Testis (tissue), 3 donors: ENCODE measurements around the gene RNF40. TPM values are rescaled to one million over a fixed set of nuclear protein-coding genes. Genes with fewer than 3 reads are reported as not detected.

Experiments used
- DNase-seq: peaks from one replicate; pipeline ENCODE4 v3.0.0-alpha.2; 2019
- H3K27ac ChIP-seq, 2 donors: fragments of 200-600 bp; sonication (generic); one replicate each; pipeline ENCODE4 v1.5.1; 2019
- H3K27me3 ChIP-seq: fragments of 200-600 bp; sonication (generic); one replicate; pipeline ENCODE4 v1.5.1; 2019
- H3K36me3 ChIP-seq: fragments of 200-600 bp; sonication (generic); one replicate; pipeline ENCODE4 v1.5.1; 2017; ENCODE audit warnings: low read depth; ENCODE audit errors: missing control alignments
- H3K4me1 ChIP-seq: fragments of 200-600 bp; sonication (generic); one replicate; pipeline ENCODE4 v1.5.1; 2019
- H3K4me3 ChIP-seq, 2 donors: fragments of 200-600 bp; sonication (generic); one replicate each; pipeline ENCODE4 v1.5.1; 2017 to 2019
- H3K9me3 ChIP-seq: fragments of 200-600 bp; sonication (generic); one replicate; pipeline ENCODE4 v1.5.1; 2017
- CTCF ChIP-seq, 3 experiments: fragments of 450-650 bp in 2 of 3; fragments of 200-600 bp in 1 of 3; sonication (generic) in 1 of 3; IDR thresholded peaks; one replicate each; pipeline ENCODE4 v1.5.1; 2016 to 2019; ENCODE audit warnings: antibody characterized with exemption in 3 of 3, mild to moderate bottlenecking in 2 of 3, moderate library complexity in 1 of 3
- POLR2A ChIP-seq: fragments of 450-650 bp; IDR thresholded peaks from one replicate; pipeline ENCODE4 v1.6.1; 2017; ENCODE audit warnings: antibody characterized with exemption, mild to moderate bottlenecking, moderate library complexity
- WGBS, 2 donors: methylation state at CpG; one replicate each; pipeline ENCODE4 v1.1.5; 2018; 5-methylcytosine and 5-hydroxymethylcytosine counted together
- intact Hi-C: fragments of 100-400 bp; cut with DNase I; formaldehyde crosslinking; loops from one replicate; pipeline ENCODE4 v1.15.1; 2023; ENCODE audit warnings: low total_unique reads
- polyA plus RNA-seq: library from polyadenylated mRNA; stranded (reverse); fragments of 350-450 nt; fragmentation: Illumina TruSeq; extraction: RNeasy Lipid Tissue Mini Kit (QIAGEN cat#74804); gene quantifications from one replicate; pipeline ENCODE4 v1.2.3, GENCODE V29; 2014; ENCODE audit warnings: low read depth, low replicate concordance; ENCODE audit not compliant: insufficient read depth
- total RNA-seq, 2 donors: library from RNA; depleted of rRNA; stranded (reverse); fragments of >200 nt; gene quantifications; one replicate each; pipeline ENCODE4 v1.2.3, GENCODE V29; 2016

Gene RNF40
- total and polyA plus RNA-seq, 3 donors from 2014 or later: 143 to 219 (median 162) TPM

- DNase-seq: no peak
- intact Hi-C loops: no loop called here
- H3K27ac ChIP-seq: no peak overlapping the region
- H3K4me3 ChIP-seq: no peak overlapping the region
- 92 to 95% methylated on average over 12 to 20 of the region's 20 CpGs for WGBS, 2 donors
- no peaks in the 10 kb centered on the region for H3K9me3 ChIP-seq
- no peaks in the 10 kb centered on the region for H3K27me3 ChIP-seq
- TF ChIP-seq POLR2A (no peak), CTCF (IDR thresholded peaks at IDR 0.05) (no peak)
- no peaks in the 10 kb centered on the region for H3K36me3 ChIP-seq
- peaks cover 6% of the 10 kb centered on the region for H3K4me1 ChIP-seq
Observed at GRCh38 chr16:30755955-30756780, 6.0 kb upstream of the RNF40 start.

- no peaks in the 10 kb centered on the region for H3K36me3 ChIP-seq
- no peaks in the 10 kb centered on the region for H3K9me3 ChIP-seq
- DNase-seq: no peak
- H3K4me3 ChIP-seq: no peak overlapping the region
- intact Hi-C loops: no loop called here
- WGBS, 2 donors: 90 to 93% methylated on average over 10 to 13 of the region's 13 CpGs
- H3K27ac ChIP-seq: no peak overlapping the region
- no peaks in the 10 kb centered on the region for H3K27me3 ChIP-seq
- TF ChIP-seq CTCF (IDR thresholded peaks at IDR 0.05) (no peak), POLR2A (no peak)
- H3K4me1 ChIP-seq: peaks cover 7% of the 10 kb centered on the region
Observed at GRCh38 chr16:30756781-30757100, 5.4 kb upstream of the RNF40 start.

GRCh38 chr16:30757316-30757715 is 4.8 kb upstream of the RNF40 start:
- Histone ChIP-seq H3K4me1 (peaks cover 7% of the 10 kb centered on the region), H3K4me3 (no peak overlapping the region), H3K27me3 (no peaks in the 10 kb centered on the region), H3K27ac (no peak overlapping the region), H3K9me3 (no peaks in the 10 kb centered on the region), H3K36me3 (no peaks in the 10 kb centered on the region)
- TF ChIP-seq POLR2A (no peak), CTCF (IDR thresholded peaks at IDR 0.05) (no peak)
- intact Hi-C loops: no loop called here
- WGBS, 2 donors: 53 to 61% methylated on average over 5 to 7 of the region's 7 CpGs
- peak; percentile 61 for DNase-seq

GRCh38 chr16:30758988-30759491 is 3.1 kb upstream of the RNF40 start:
- TF ChIP-seq POLR2A: no peak
- Histone ChIP-seq H3K36me3 (no peaks in the 10 kb centered on the region), H3K4me3 (no peak overlapping the region), H3K4me1 (peaks cover 22% of the 10 kb centered on the region), H3K27ac (no peak overlapping the region), H3K27me3 (no peaks in the 10 kb centered on the region), H3K9me3 (no peaks in the 10 kb centered on the region)
- intact Hi-C loops: no loop called here
- WGBS, 2 donors: 74 to 81% methylated on average over 10 of the region's 10 CpGs
- no peak for DNase-seq

- TF ChIP-seq CTCF (IDR thresholded peaks at IDR 0.05): no peak
- no peak for TF ChIP-seq POLR2A
- no peak for DNase-seq
- WGBS, 2 donors: 87 to 90% methylated on average over 7 of the region's 7 CpGs
- H3K9me3 ChIP-seq: no peaks in the 10 kb centered on the region
- no peak overlapping the region for H3K27ac ChIP-seq
- H3K27me3 ChIP-seq: no peaks in the 10 kb centered on the region
- intact Hi-C loops: no loop called here
- peaks cover 22% of the 10 kb centered on the region for H3K4me1 ChIP-seq
- H3K4me3 ChIP-seq: no peak overlapping the region
- H3K36me3 ChIP-seq: no peaks in the 10 kb centered on the region
Observed at GRCh38 chr16:30760001-30760559, 2.0 kb upstream of the RNF40 start.
